Smooth muscle cell of the brain vasculature (primary cell): ENCODE measurements around the gene PSME2.

Source experiments
- DNase-seq: peaks from one replicate; pipeline ENCODE4 v3.0.0-alpha.2; 2012; ENCODE audit warnings: low read depth, low spot score

PSME2 gene

DNA sequence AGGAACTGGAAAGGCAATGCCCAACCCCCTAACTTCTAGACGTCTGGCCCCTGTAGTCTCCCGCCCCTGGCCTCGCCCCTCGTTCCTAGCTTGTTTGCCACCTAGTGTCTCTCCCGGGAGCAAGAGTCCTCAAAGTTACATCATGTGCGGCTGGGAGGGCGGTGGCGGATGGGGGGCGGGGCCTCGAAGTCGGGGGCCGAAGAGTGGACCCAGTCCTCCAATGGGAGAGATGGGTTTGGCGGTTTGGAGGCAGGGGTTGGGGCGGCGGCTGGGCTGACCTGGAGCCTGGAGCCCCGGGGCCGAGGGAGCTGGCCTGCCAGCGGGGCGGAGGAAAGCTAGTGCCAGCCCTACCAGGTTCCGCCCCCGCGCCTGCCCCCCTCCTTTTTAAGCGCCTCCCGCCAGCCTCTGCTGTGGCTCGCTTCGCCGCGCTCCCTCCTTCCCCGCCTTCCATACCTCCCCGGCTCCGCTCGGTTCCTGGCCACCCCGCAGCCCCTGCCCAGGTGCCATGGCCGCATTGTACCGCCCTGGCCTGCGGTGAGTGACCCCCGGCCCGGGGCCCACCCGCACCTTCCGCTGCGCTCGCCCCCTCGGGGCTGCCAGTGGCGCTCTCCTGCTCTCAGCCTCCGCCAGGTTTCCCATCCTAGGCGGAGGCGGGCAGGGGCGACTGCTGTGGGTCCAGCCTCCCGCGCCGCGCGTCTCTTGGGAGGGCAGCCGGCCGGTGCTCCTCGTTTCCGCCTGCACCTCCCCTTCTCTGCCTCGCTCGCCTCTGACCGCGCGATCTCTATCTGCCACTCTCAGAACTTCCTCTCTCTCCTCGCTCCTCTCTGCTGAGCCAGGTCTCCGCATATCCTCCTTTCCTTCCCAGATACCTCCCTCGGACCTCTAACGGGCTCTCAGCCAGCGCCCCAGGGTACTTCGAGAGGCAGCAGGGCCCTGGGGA is 52.2 kb downstream of the PSME2 start, which contains the start of gene PCK2:
Gene PCK2, plus strand, starts transcription at position 411 of the 940 bp plus-strand sequence. Its CDS starts 95 bp downstream, at position 506.
- no peak for DNase-seq
